HCT116 (cell line): ENCODE measurements around the gene GRIN2A. TPM values are rescaled to one million over a fixed set of nuclear protein-coding genes. Genes with fewer than 3 reads are reported as not detected.

Experiments used
- ATAC-seq: fragments of 200-7000 bp; cut with Tn5 transposase; 2 replicates; pipeline ENCODE4 v1.9.1; 2020; ENCODE audit warnings: mild to moderate bottlenecking, moderate library complexity
- BruUV-seq: library from RNA; stranded (reverse); fragments of 400-500 nt; replicated peaks from 2 replicates; lab custom pipeline; 2021; lab: Mats Ljungman, UMichigan
- CTCF ChIA-PET: fragments of 300-600 bp; sonication (Branson Sonifier 250); formaldehyde crosslinking; loops from one replicate; lab custom pipeline; 2021; ENCODE audit warnings: antibody characterized with exemption; lab: Charles Lee
- POLR2A ChIA-PET: fragments of 300-600, 350-600 bp; sonication (Branson Sonifier 250); formaldehyde crosslinking; loops from one replicate; lab custom pipeline; 2021; ENCODE audit warnings: antibody characterized with exemption; lab: Charles Lee
- RAD21 ChIA-PET, 2 experiments: fragments of 300-600 bp; sonication (Branson Sonifier 250); formaldehyde crosslinking; loops; one replicate each; lab custom pipeline; 2023; ENCODE audit warnings: low total read pairs in 2 of 2; ENCODE audit not compliant: uncharacterized antibody in 2 of 2, unreplicated experiment in 2 of 2, low non-redundant PET in 1 of 2; lab: Charles Lee
- DNase-seq: peaks from one replicate; pipeline ENCODE4 v3.0.0-alpha.2; 2010; ENCODE audit warnings: low read depth, low spot score
- H2AFZ ChIP-seq: fragments of 200-600 bp; shearing (Covaris generic), sonication (generic); 2 replicates; pipeline ENCODE4 v1.6.1; 2017; ENCODE audit warnings: low read depth, mixed run types, mixed read lengths, antibody characterized with exemption, low read length; ENCODE audit not compliant: poor library complexity, severe bottlenecking
- H3K27ac ChIP-seq: 2 replicates; pipeline ENCODE4 v1.5.1; 2012; ENCODE audit warnings: low read depth, low read length
- H3K27me3 ChIP-seq: fragments of 200-600 bp; sonication (generic); 2 replicates; pipeline ENCODE4 v1.6.1; 2016; ENCODE audit warnings: mixed run types, low read length, mixed read lengths; ENCODE audit not compliant: insufficient read depth
- H3K36me3 ChIP-seq, 2 experiments: fragments of 200-500 bp in 1 of 2; fragments of 200-600 bp in 1 of 2; sonication (Bioruptor generic) in 1 of 2; sonication (generic) in 1 of 2; 2 replicates each; pipeline versions ENCODE4 v1.5.1 to v1.6.1; 2014 to 2016; ENCODE audit warnings: low read length in 2 of 2, inconsistent platforms in 1 of 2, mixed read lengths in 1 of 2, mixed run types in 1 of 2; ENCODE audit not compliant: insufficient read depth in 2 of 2, control insufficient read depth in 1 of 2
- H3K4me1 ChIP-seq, 2 experiments: fragments of 200-600 bp in 1 of 2; sonication (generic) in 1 of 2; 2 replicates each; pipeline versions ENCODE4 v1.5.1 to v1.6.1; 2012 to 2017; ENCODE audit warnings: low read length in 2 of 2, inconsistent platforms in 1 of 2, mild to moderate bottlenecking in 1 of 2, mixed read lengths in 1 of 2, mixed run types in 1 of 2, moderate library complexity in 1 of 2; ENCODE audit not compliant: insufficient read depth in 2 of 2, control insufficient read depth in 1 of 2
- H3K4me2 ChIP-seq: fragments of 200-600 bp; sonication (generic); 2 replicates; pipeline ENCODE4 v1.6.1; 2017; ENCODE audit warnings: mixed run types, low read length, mixed read lengths
- H3K4me3 ChIP-seq, 2 experiments: fragments of 200-600 bp in 1 of 2; sonication (generic) in 1 of 2; replicated peaks in 1 of 2; 2 replicates each; pipeline ENCODE4 v1.5.1; 2011 to 2016; ENCODE audit warnings: low read length in 2 of 2, control low read depth in 1 of 2, low read depth in 1 of 2, mild to moderate bottlenecking in 1 of 2, mixed read lengths in 1 of 2, mixed run types in 1 of 2
- H3K79me2 ChIP-seq: fragments of 200-600 bp; sonication (generic); 2 replicates; pipeline ENCODE4 v1.6.1; 2017; ENCODE audit warnings: mild to moderate bottlenecking, mixed run types, low read length, moderate library complexity, mixed read lengths; ENCODE audit not compliant: insufficient read depth
- H3K9ac ChIP-seq: fragments of 200-600 bp; sonication (generic); 2 replicates; pipeline ENCODE4 v1.6.1; 2016; ENCODE audit warnings: low read length, mixed read lengths
- H3K9me2 ChIP-seq: fragments of 200-600 bp; sonication (generic), shearing (Covaris generic); 2 replicates; pipeline ENCODE4 v1.6.1; 2017; ENCODE audit warnings: mixed run types, mild to moderate bottlenecking, moderate library complexity; ENCODE audit not compliant: insufficient read depth
- H3K9me3 ChIP-seq, 2 experiments: fragments of 200-500 bp in 1 of 2; fragments of 200-600 bp in 1 of 2; sonication (Bioruptor generic) in 1 of 2; sonication (generic) in 1 of 2; 2 replicates each; pipeline ENCODE4 v1.6.1; 2014 to 2017; ENCODE audit warnings: low read length in 2 of 2, mixed read lengths in 2 of 2, inconsistent platforms in 1 of 2, low read depth in 1 of 2, mild to moderate bottlenecking in 1 of 2, mixed run types in 1 of 2, moderate library complexity in 1 of 2; ENCODE audit not compliant: control insufficient read depth in 1 of 2, insufficient read depth in 1 of 2
- H4K20me1 ChIP-seq: fragments of 200-600 bp; sonication (generic), shearing (Covaris generic); 2 replicates; pipeline ENCODE4 v1.6.1; 2017; ENCODE audit warnings: mixed run types, mild to moderate bottlenecking, moderate library complexity; ENCODE audit not compliant: insufficient read depth
- CBX3 ChIP-seq: IDR thresholded peaks from 2 replicates; pipeline ENCODE4 v1.6.1; 2012; ENCODE audit warnings: low read depth
- CEBPB ChIP-seq: IDR thresholded peaks from 2 replicates; pipeline ENCODE4 v1.6.1; 2012; ENCODE audit warnings: low read depth
- CTCF ChIP-seq, 3 experiments: fragments of 200-600 bp in 1 of 3; sonication (generic) in 1 of 3; IDR thresholded peaks in 2 of 3; conservative IDR thresholded peaks in 1 of 3; 2 replicates each; pipeline ENCODE4 v1.5.1; 2012 to 2017; ENCODE audit warnings: low read depth in 2 of 3, low read length in 2 of 3, antibody characterized with exemption in 1 of 3, borderline replicate concordance in 1 of 3, control low read depth in 1 of 3, mild to moderate bottlenecking in 1 of 3, mixed read lengths in 1 of 3, mixed run types in 1 of 3, moderate library complexity in 1 of 3; ENCODE audit not compliant: insufficient read depth in 1 of 3
- EGR1 ChIP-seq: IDR thresholded peaks from 2 replicates; pipeline ENCODE4 v1.6.1; 2012; ENCODE audit warnings: low read depth
- EZH2phosphoT487 ChIP-seq: fragments of 200-600 bp; IDR thresholded peaks from 2 replicates; pipeline ENCODE4 v1.6.1; 2018; ENCODE audit warnings: antibody characterized with exemption, borderline replicate concordance
- FOSL1 ChIP-seq: IDR thresholded peaks from 2 replicates; pipeline ENCODE4 v1.6.1; 2012; ENCODE audit warnings: low read depth
- JUND ChIP-seq: IDR thresholded peaks from 2 replicates; pipeline ENCODE4 v1.6.1; 2012
- MAX ChIP-seq: IDR thresholded peaks from 2 replicates; pipeline ENCODE4 v1.6.1; 2012
- SIN3A ChIP-seq: IDR thresholded peaks from 2 replicates; pipeline ENCODE4 v1.6.1; 2012; ENCODE audit warnings: low read depth
- TCF7L2 ChIP-seq: IDR thresholded peaks from 2 replicates; pipeline ENCODE4 v1.7.0; 2011; ENCODE audit warnings: borderline replicate concordance, inconsistent platforms; ENCODE audit not compliant: insufficient read depth, insufficient read length; ENCODE audit errors: extremely low read depth
- YY1 ChIP-seq: IDR thresholded peaks from 2 replicates; pipeline ENCODE4 v1.6.1; 2011; ENCODE audit warnings: low read length, low read depth, moderate library complexity, mild to moderate bottlenecking; ENCODE audit not compliant: insufficient replicate concordance; ENCODE audit errors: extremely low read depth
- ZFX ChIP-seq: fragments of 450-650 bp; IDR thresholded peaks from 2 replicates; pipeline ENCODE4 v1.6.1; 2017
- ZNF274 ChIP-seq: fragments of 200-500 bp; sonication (Bioruptor generic); IDR thresholded peaks from 2 replicates; pipeline ENCODE4 v1.6.1; 2014; ENCODE audit warnings: mild to moderate bottlenecking, low read depth, low read length, inconsistent platforms
- intact Hi-C: fragments of 100-400 bp; cut with micrococcal nuclease; formaldehyde crosslinking; loops from 2 replicates; pipeline ENCODE4 v1.10.0; 2022
- total RNA-seq: library from RNA; stranded (reverse); gene quantifications from one replicate; pipeline ENCODE4 v1.2.1, GENCODE V29; 2021; ENCODE audit not compliant: unreplicated experiment
- TF ChIP-seq, protein P1 (sequence below): IDR thresholded peaks from 2 replicates; pipeline ENCODE4 v1.6.1; 2011; ENCODE audit warnings: mild to moderate bottlenecking, low read length, moderate library complexity; ENCODE audit not compliant: insufficient replicate concordance; ENCODE audit errors: extremely low read depth

Gene GRIN2A
- total RNA-seq, 1 experiment from 2014 or later = 0.02 TPM

- intact Hi-C loops = no loop called here
Observed at GRCh38 chr16:10080051-10080772, 102.0 kb downstream of the GRIN2A start.

More at GRCh38 chr16:10080051-10080772, 102.0 kb downstream of the GRIN2A start:
- no peak overlapping the region for H3K4me3 ChIP-seq
- ChIA-PET RAD21 (no interaction called here), POLR2A (no interaction called here), CTCF (no interaction called here)
- no peaks in the 10 kb centered on the region for H3K36me3 ChIP-seq
- no peaks in the 10 kb centered on the region for H3K9me2 ChIP-seq
- DNase-seq (peak; percentile 15), ATAC-seq (peak; percentile 72)
- H2AFZ ChIP-seq = no peak overlapping the region
- H3K79me2 ChIP-seq = no peaks in the 10 kb centered on the region
- H3K27ac ChIP-seq = no peak overlapping the region
- BruUV-seq = no TSS peak
- H3K9me3 ChIP-seq = no peaks in the 10 kb centered on the region
- H3K4me2 ChIP-seq = 0 out of 2 replicates have a peak overlapping the region, but pooled peaks have one; percentile 18
- no peak overlapping the region for H3K9ac ChIP-seq
- H4K20me1 ChIP-seq = no peaks in the 10 kb centered on the region
- H3K27me3 ChIP-seq = peaks cover 26% of the 10 kb centered on the region; the same call in 1 of the 2 replicates
- TF ChIP-seq CEBPB (no peak), YY1 (no peak), EZH2phosphoT487 (no peak), CBX3 (no peak), ZFX (no peak), EGR1 (no peak), FOSL1 (0 out of 2 replicates have a peak, but pooled peaks have one; percentile 19), SIN3A (no peak), TCF7L2 (no peak), MAX (no peak), CTCF (IDR thresholded peaks at IDR 0.05 in 2 of 3, conservative IDR thresholded peaks at IDR 0.05 in 1 of 3; ENCODE audit: borderline replicate concordance in 1 of 3, insufficient read depth in 1 of 3, low read depth in 2 of 3, low read length in 2 of 3) (no peak), ZNF274 (no peak), JUND (0 out of 2 replicates have a peak, but pooled peaks have one; percentile 17)
- TF ChIP-seq, protein P1, sequence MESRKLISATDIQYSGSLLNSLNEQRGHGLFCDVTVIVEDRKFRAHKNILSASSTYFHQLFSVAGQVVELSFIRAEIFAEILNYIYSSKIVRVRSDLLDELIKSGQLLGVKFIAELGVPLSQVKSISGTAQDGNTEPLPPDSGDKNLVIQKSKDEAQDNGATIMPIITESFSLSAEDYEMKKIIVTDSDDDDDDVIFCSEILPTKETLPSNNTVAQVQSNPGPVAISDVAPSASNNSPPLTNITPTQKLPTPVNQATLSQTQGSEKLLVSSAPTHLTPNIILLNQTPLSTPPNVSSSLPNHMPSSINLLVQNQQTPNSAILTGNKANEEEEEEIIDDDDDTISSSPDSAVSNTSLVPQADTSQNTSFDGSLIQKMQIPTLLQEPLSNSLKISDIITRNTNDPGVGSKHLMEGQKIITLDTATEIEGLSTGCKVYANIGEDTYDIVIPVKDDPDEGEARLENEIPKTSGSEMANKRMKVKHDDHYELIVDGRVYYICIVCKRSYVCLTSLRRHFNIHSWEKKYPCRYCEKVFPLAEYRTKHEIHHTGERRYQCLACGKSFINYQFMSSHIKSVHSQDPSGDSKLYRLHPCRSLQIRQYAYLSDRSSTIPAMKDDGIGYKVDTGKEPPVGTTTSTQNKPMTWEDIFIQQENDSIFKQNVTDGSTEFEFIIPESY = no peak
- peaks cover 0 to 11% of the 10 kb centered on the region in 2 experiments; a peak in 1 of 4 replicates for H3K4me1 ChIP-seq
